ENCODE measurements around the gene IQCH. TPM values are rescaled to one million over a fixed set of nuclear protein-coding genes. Genes with fewer than 3 reads are reported as not detected.

The IQCH gene
- total and polyA plus RNA-seq, 9 of the 15 experiments (the other 6 are each of a cell fraction or from before 2014, with no cell fraction given): 1.8 to 3.9 (median 2.7) TPM

DNA sequence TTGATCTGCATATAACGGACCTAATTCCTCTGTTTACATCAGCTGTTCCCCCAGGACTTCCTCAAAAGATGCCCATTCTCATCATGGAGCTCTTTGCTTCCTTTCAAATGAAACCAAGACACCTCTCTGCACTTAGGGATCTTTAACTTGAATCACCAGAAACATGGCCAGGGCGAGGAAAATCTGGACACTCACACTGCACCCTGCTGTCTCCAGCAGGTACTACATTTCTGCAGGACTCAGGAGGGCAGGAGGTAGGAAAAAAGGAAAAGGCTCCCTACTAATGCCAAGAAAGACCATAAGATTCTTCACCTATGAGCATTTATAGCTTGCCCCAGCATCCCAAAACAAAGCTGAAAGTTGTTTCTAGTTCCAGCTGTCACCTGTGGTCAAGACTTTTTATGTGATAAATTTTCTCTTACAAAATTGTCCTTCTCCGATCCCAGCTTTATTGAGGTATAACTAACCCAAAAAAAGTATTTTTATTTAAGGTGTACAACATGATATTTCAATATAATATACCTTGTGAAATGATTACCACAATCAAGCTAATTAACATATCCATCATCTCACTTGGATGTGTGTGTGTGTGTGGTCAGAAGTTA lies 179.0 kb downstream of the IQCH start (continued):
- TF ChIP-seq, protein P1, sequence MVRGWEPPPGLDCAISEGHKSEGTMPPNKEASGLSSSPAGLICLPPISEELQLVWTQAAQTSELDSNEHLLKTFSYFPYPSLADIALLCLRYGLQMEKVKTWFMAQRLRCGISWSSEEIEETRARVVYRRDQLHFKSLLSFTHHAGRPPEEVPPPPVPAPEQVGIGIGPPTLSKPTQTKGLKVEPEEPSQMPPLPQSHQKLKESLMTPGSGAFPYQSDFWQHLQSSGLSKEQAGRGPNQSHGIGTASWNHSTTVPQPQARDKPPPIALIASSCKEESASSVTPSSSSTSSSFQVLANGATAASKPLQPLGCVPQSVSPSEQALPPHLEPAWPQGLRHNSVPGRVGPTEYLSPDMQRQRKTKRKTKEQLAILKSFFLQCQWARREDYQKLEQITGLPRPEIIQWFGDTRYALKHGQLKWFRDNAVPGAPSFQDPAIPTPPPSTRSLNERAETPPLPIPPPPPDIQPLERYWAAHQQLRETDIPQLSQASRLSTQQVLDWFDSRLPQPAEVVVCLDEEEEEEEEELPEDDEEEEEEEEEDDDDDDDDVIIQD (CRISPR knock-in tag; IDR thresholded peaks at IDR 0.05): no peak
- TF ChIP-seq RBM34 (IDR thresholded peaks at IDR 0.05; ENCODE audit: borderline replicate concordance, insufficient read depth, low read length) (no peak), ETS2 (tag; IDR thresholded peaks at IDR 0.05; ENCODE audit: borderline replicate concordance, poor library complexity, severe bottlenecking) (no peak), ZNF174 (CRISPR knock-in tag; IDR thresholded peaks at IDR 0.05) (no peak), STAG1 (CRISPR knock-in tag; IDR thresholded peaks at IDR 0.05; ENCODE audit: borderline replicate concordance) (peak; percentile 16; the same call in 1 of the 2 replicates), SIN3B (IDR thresholded peaks at IDR 0.05; ENCODE audit: low read depth) (0 out of 2 replicates have a peak, but pooled peaks have one; percentile 18), POLR2G (IDR thresholded peaks at IDR 0.05; ENCODE audit: low read depth, low read length) (no peak), LEF1 (IDR thresholded peaks at IDR 0.05) (no peak)
- TF ChIP-seq, protein P2, sequence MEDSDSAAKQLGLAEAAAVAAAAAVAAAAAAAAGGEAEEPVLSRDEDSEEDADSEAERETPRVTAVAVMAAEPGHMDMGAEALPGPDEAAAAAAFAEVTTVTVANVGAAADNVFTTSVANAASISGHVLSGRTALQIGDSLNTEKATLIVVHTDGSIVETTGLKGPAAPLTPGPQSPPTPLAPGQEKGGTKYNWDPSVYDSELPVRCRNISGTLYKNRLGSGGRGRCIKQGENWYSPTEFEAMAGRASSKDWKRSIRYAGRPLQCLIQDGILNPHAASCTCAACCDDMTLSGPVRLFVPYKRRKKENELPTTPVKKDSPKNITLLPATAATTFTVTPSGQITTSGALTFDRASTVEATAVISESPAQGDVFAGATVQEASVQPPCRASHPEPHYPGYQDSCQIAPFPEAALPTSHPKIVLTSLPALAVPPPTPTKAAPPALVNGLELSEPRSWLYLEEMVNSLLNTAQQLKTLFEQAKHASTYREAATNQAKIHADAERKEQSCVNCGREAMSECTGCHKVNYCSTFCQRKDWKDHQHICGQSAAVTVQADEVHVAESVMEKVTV (CRISPR knock-in tag; IDR thresholded peaks at IDR 0.05): peak; percentile 70
- TF ChIP-seq, protein P3, sequence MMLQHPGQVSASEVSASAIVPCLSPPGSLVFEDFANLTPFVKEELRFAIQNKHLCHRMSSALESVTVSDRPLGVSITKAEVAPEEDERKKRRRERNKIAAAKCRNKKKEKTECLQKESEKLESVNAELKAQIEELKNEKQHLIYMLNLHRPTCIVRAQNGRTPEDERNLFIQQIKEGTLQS (IDR thresholded peaks at IDR 0.05): no peak
- TF ChIP-seq, protein P3 (CRISPR knock-in tag; conservative IDR thresholded peaks at IDR 0.05): no peak
- TF ChIP-seq, protein P4, sequence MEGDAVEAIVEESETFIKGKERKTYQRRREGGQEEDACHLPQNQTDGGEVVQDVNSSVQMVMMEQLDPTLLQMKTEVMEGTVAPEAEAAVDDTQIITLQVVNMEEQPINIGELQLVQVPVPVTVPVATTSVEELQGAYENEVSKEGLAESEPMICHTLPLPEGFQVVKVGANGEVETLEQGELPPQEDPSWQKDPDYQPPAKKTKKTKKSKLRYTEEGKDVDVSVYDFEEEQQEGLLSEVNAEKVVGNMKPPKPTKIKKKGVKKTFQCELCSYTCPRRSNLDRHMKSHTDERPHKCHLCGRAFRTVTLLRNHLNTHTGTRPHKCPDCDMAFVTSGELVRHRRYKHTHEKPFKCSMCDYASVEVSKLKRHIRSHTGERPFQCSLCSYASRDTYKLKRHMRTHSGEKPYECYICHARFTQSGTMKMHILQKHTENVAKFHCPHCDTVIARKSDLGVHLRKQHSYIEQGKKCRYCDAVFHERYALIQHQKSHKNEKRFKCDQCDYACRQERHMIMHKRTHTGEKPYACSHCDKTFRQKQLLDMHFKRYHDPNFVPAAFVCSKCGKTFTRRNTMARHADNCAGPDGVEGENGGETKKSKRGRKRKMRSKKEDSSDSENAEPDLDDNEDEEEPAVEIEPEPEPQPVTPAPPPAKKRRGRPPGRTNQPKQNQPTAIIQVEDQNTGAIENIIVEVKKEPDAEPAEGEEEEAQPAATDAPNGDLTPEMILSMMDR (IDR thresholded peaks at IDR 0.05 in 2 of 3, conservative IDR thresholded peaks at IDR 0.05 in 1 of 3; ENCODE audit: insufficient read depth in 2 of 3, low read depth in 1 of 3, low read length in 3 of 3): peak; percentile 81 to 86 (median 82)

Data from K562 (cell line).